GM18502 (cell line): ENCODE data around the gene SLC25A1.

Experiments
- ATAC-seq: cut with Tn5 transposase; IDR thresholded peaks from one replicate; pipeline ENCODE4 v1.9.1; 2021; ENCODE audit warnings: mild to moderate bottlenecking; ENCODE audit not compliant: unreplicated experiment, poor library complexity

Gene SLC25A1

GRCh38 chr22:19127329-19128008 is 51.1 kb downstream of the SLC25A1 start:
- ATAC-seq: no peak

DNA sequence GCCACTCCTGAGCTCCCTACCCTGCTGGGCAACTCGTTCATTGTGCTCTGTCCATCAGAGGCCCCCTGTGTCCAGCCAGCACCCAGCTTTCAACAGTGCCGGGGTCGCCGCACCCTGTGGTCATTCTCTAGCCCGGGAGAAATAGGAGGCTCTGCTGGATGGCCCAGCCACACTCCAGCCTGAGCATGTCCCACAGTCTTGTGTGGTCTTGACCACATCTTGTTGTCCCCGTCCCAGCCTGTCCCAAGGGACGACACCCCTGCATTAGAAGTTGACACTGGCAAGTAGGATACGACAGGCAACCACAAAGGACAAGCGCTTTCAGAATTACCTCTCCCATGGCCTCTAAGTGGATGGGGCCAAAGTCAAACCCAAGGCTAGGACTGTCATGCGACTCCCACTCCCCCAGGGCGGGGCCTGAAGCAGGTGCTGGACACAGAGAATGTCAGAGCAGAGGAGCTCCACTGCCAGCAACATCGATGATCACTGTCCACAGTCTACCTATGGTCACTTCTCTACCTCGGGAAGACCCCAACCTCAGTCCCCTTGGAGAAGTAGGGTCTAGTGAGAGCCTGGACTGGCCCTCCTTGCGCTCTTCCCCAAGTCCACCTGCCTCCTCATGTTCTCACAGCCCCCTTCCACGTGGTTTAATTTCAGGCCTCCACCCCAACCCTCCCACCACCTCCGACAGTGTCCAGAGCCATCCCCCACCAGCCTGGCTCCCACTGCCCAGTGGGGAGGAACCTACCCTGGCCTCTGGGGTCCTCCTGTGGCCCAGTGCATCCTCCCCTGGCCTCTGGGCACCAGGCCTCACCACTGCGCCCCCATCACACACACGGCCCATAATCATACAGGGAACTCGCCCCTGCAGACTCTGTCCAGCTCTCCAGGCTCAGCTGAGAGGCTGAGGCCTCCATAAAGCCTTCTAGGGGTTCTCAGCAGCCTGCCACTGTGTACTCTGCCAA is 51.9 kb downstream of the SLC25A1 start:
- ATAC-seq: no peak
